GM06990 (cell line): ENCODE measurements around the gene SBK3.
A peak's percentile ranks its signal among the peaks of the same experiment; 100 is the strongest.

Experiments used
- DNase-seq: peaks from one replicate; pipeline ENCODE4 v3.0.0-alpha.2; 2011; ENCODE audit not compliant: insufficient read length; ENCODE audit errors: extremely low read depth
- H3K27me3 ChIP-seq: replicated peaks from 2 replicates; pipeline ENCODE4 v1.6.0; 2011; ENCODE audit warnings: low read length; ENCODE audit not compliant: control insufficient read depth, insufficient read depth
- H3K36me3 ChIP-seq: 2 replicates; pipeline ENCODE4 v1.5.1; 2011; ENCODE audit warnings: low read length; ENCODE audit not compliant: control insufficient read depth, insufficient read depth
- H3K4me3 ChIP-seq: replicated peaks from 2 replicates; pipeline ENCODE4 v1.5.1; 2011; ENCODE audit warnings: low read depth, mild to moderate bottlenecking, control low read depth, low read length
- TF ChIP-seq, protein P1 (sequence below): IDR thresholded peaks from 2 replicates; pipeline ENCODE4 v1.5.1; 2011; ENCODE audit warnings: low read length, control low read depth, mild to moderate bottlenecking, inconsistent platforms; ENCODE audit not compliant: insufficient read depth, poor library complexity, severe bottlenecking

SBK3 gene

DNA sequence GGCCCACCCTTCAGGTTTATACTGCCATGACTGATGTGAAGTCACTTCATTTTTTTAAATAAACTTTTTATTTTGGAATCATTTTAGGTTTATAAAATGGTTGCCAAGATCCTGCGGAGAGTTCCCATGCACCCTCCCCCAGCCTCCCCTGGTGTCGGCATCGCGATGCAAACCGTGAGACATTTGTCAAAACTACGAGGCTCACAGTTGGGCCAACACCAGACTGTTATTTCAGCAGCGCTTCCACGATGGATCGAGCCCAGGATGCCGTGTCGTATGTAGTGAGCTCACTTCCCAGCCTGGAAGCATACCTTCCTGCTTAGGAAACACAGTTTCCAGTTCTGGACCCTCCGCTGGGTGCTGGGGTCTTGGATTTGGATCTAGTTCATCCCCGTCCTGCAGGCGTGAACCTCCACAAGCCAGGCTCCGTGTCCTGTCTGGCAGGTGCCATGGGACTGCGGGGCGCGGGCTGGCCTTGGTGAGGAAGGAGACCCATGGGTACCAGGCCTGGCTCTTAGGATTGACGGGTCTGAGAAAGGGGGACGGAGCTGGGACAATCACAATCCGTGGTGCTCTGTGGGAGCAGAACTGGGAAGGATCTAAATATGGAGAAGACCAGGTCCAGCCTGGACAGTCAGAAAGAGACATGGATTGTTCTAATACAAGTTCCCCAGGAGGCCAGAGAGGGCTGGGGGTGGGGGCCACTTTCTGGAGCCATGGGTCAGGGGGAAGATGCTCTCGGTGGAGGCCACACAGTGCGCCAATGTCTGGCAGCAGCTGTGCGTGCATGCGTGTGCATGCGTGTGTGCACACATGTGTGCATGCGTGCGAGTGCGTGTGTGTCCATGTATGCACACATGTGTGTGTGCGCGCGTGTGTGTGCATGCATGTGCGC lies 6.0 kb downstream of the SBK3 start:
- DNase-seq: no peak
- H3K36me3 ChIP-seq: no peaks in the 10 kb centered on the region
- H3K4me3 ChIP-seq: no peak overlapping the region
- H3K27me3 ChIP-seq: no peaks in the 10 kb centered on the region
- TF ChIP-seq, protein P1, sequence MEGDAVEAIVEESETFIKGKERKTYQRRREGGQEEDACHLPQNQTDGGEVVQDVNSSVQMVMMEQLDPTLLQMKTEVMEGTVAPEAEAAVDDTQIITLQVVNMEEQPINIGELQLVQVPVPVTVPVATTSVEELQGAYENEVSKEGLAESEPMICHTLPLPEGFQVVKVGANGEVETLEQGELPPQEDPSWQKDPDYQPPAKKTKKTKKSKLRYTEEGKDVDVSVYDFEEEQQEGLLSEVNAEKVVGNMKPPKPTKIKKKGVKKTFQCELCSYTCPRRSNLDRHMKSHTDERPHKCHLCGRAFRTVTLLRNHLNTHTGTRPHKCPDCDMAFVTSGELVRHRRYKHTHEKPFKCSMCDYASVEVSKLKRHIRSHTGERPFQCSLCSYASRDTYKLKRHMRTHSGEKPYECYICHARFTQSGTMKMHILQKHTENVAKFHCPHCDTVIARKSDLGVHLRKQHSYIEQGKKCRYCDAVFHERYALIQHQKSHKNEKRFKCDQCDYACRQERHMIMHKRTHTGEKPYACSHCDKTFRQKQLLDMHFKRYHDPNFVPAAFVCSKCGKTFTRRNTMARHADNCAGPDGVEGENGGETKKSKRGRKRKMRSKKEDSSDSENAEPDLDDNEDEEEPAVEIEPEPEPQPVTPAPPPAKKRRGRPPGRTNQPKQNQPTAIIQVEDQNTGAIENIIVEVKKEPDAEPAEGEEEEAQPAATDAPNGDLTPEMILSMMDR: no peak

GRCh38 chr19:55538132-55538531 lies 7.2 kb downstream of the SBK3 start:
- no peaks in the 10 kb centered on the region for H3K27me3 ChIP-seq
- H3K36me3 ChIP-seq: no peaks in the 10 kb centered on the region
- TF ChIP-seq, protein P1: no peak
- no peak overlapping the region for H3K4me3 ChIP-seq
- no peak for DNase-seq

- TF ChIP-seq, protein P1: no peak
- Histone ChIP-seq H3K4me3 (no peak overlapping the region), H3K36me3 (no peaks in the 10 kb centered on the region), H3K27me3 (no peaks in the 10 kb centered on the region)
- no peak for DNase-seq
These were observed 7.6 kb downstream of the SBK3 start for GRCh38 chr19:55537741-55538111.

DNA sequence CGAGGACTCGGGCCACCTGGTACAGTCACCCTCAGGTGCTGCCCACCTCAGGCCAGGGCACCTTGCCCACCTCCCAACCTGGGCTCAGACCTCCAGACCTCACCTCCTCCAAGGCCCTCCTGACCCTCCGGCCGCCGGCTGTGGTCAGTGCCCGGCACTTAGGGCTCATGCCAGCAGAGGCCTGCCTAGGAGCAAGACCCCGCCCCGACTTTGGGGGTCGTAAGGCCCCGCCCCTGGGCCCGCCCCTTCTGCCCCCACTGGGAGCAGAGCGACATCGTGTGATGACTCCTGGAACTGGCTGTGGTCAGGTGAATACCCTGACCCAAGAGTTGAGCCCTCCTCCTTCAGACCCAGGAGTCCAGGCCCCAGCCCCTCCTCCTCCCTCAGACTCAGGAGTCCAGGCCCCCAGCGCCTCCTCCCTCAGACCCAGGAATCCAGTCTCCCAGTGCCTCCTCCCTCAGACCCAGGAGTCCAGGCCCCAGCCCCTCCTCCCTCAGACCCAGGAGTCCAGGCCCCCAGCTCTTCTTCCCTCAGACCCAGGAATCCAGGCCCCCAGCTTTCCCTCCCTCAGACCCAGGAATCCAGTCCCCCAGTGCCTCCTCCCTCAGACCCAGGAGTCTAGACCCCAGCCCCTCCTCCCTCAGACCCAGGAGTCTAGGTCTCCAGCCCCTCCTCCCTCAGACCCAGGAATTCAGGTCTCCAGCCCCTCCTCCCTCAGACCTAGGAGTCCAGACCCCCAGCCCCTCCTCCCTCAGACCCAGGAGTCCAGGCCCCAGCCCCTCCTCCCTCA lies 8.2 kb downstream of the SBK3 start, which contains the start of gene SBK2:
SBK2 (minus strand) TSS at position 183 of the 790 bp plus-strand sequence. CDS start 839 bp downstream, outside the sequence.
- DNase-seq: no peak
- H3K4me3 ChIP-seq: no peak within 1 kb of the TSS
- TF ChIP-seq, protein P1: peak; percentile 15
- no peaks in the 10 kb centered on the region for H3K27me3 ChIP-seq
- H3K36me3 ChIP-seq: no peaks in the 10 kb centered on the region

DNA sequence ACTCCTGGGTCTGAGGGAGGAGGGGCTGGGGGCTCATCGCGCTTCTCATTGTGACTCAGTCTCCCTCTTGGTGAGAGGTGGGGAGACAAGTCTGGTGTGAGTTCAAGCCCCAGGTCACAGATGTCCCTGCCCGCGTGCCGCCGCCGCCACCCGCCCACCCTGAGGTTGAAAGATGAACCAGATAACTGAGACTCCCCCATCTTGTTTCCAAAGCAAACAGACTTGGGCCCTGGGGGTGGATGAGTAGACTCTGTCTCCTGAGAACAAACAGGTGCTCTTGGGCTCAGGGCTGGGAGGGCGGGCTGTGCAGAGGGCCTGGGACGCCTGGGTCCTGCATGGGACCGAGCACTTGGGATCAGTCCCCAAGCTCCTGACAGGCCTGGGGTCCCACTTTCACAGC lies 9.0 kb downstream of the SBK3 start:
- DNase-seq: no peak
- TF ChIP-seq, protein P1: no peak
- Histone ChIP-seq H3K4me3 (no peak overlapping the region), H3K36me3 (no peaks in the 10 kb centered on the region), H3K27me3 (no peaks in the 10 kb centered on the region)
